Activated CD4-positive, alpha-beta T cell treated with anti-CD3 and anti-CD28 coated beads, Interleukin-2, amount 10 ng/mL, durations not matched to agents 24 days and 14 days (primary cell): ENCODE data around the gene NOP9. TPM values are rescaled to one million over a fixed set of nuclear protein-coding genes. Genes with fewer than 3 reads are reported as not detected.

Experiments used
- DNase-seq: peaks from one replicate; pipeline ENCODE4 v3.0.0; 2022
- H3K27ac Mint-ChIP-seq: one replicate; pipeline ENCODE4 v1.8.0; 2022; ENCODE audit warnings: mild to moderate bottlenecking, mixed read lengths
- H3K27me3 Mint-ChIP-seq: one replicate; pipeline ENCODE4 v1.8.0; 2022; ENCODE audit warnings: mixed read lengths
- H3K36me3 Mint-ChIP-seq: one replicate; pipeline ENCODE4 v1.8.0; 2022; ENCODE audit warnings: low read depth, mild to moderate bottlenecking, mixed read lengths
- H3K4me1 Mint-ChIP-seq: one replicate; pipeline ENCODE4 v1.8.0; 2021; ENCODE audit warnings: mixed read lengths
- H3K4me3 Mint-ChIP-seq: one replicate; pipeline ENCODE4 v1.8.0; 2022; ENCODE audit warnings: mild to moderate bottlenecking, moderate library complexity, mixed read lengths
- H3K9me3 Mint-ChIP-seq: one replicate; pipeline ENCODE4 v1.8.0; 2021; ENCODE audit warnings: mixed read lengths
- intact Hi-C: fragments of 100-400 bp; cut with micrococcal nuclease; formaldehyde crosslinking; loops from one replicate; pipeline ENCODE4 v1.15.1; 2023
- total RNA-seq: library from RNA; stranded (reverse); gene quantifications from 2 replicates; pipeline ENCODE4 v1.2.3, GENCODE V29; 2022

Gene NOP9
- total RNA-seq, 1 donor from 2014 or later = 48.3 TPM

DNA sequence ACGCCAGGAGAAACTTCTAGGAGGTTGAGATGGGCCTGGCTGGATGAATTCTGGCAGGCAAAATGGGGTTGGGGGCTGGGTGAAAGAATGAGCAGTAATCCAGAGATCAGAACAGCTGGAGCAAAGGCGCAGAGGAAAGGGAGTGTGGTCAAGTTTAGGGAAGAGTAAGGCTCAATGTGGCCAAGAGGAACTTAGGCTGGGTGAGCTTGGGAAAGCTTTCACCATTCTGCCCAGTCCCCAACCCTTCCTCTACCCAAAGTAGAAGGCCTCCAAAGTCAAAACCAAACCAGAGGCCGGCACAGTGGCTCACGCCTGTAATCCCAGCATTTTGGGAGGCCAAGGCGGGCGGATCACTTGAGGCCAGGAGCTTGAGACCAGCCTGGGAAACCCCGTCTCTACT lies 18.0 kb upstream of the NOP9 start:
- Mint-ChIP-seq H3K4me1 (peaks cover 24% of the 10 kb centered on the region), H3K36me3 (peaks cover 2% of the 10 kb centered on the region), H3K27ac (no peak overlapping the region)

GRCh38 chr14:24282736-24283135 lies 16.9 kb upstream of the NOP9 start:
- peaks cover 13% of the 10 kb centered on the region for H3K27me3 Mint-ChIP-seq
- intact Hi-C loops = no loop called here

More for the DNA sequence above, 18.0 kb upstream of the NOP9 start:
- DNase-seq = no peak
- intact Hi-C loops = no loop called here
- Mint-ChIP-seq H3K27me3 (peaks cover 9% of the 10 kb centered on the region), H3K9me3 (no peaks in the 10 kb centered on the region), H3K4me3 (no peak overlapping the region)

GRCh38 chr14:24283796-24284460 lies 15.7 kb upstream of the NOP9 start:
- no peak overlapping the region for H3K27ac Mint-ChIP-seq
- H3K9me3 Mint-ChIP-seq = no peaks in the 10 kb centered on the region
- peaks cover 18% of the 10 kb centered on the region for H3K4me1 Mint-ChIP-seq
- H3K4me3 Mint-ChIP-seq = no peak overlapping the region
- intact Hi-C loops = no loop called here
- H3K27me3 Mint-ChIP-seq = peaks cover 16% of the 10 kb centered on the region
- H3K36me3 Mint-ChIP-seq = peaks cover 2% of the 10 kb centered on the region
- no peak for DNase-seq

More at GRCh38 chr14:24282736-24283135, 16.9 kb upstream of the NOP9 start:
- Mint-ChIP-seq H3K27ac (no peak overlapping the region), H3K4me1 (peaks cover 24% of the 10 kb centered on the region), H3K9me3 (no peaks in the 10 kb centered on the region), H3K4me3 (no peak overlapping the region), H3K36me3 (peaks cover 2% of the 10 kb centered on the region)
- no peak for DNase-seq

DNA sequence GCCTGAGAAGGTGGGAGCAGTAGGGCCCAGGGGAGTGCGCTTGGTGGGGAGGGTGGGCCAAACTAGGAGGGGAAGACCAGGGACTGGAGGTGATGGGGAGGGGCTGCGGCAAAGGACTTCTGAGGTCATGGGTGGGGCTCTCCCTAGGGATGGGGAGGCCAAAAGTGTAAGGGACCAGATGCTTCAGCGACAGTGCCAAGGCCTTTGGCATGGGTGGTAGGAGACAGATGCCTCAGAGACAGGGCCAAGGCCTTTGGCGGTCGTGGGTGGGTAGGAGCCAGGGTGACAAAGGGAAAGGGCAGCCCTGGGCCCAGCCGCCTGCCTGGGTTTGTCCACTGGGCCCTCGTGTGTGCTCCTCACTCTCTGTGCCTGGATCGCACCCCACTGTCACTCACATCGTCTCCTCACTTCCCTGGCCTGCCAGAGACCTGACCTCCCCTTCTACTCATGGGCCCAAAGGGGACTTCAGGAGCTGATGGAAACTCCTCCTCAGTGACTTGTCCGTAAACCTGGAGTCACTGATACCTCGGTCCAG lies 15.1 kb upstream of the NOP9 start:
- H3K4me3 Mint-ChIP-seq = no peak overlapping the region
- no peaks in the 10 kb centered on the region for H3K9me3 Mint-ChIP-seq
- intact Hi-C loops = no loop called here
- peaks cover 16% of the 10 kb centered on the region for H3K27me3 Mint-ChIP-seq
- DNase-seq = no peak
- H3K27ac Mint-ChIP-seq = no peak overlapping the region
- peaks cover 15% of the 10 kb centered on the region for H3K4me1 Mint-ChIP-seq
- peaks cover 3% of the 10 kb centered on the region for H3K36me3 Mint-ChIP-seq

DNA sequence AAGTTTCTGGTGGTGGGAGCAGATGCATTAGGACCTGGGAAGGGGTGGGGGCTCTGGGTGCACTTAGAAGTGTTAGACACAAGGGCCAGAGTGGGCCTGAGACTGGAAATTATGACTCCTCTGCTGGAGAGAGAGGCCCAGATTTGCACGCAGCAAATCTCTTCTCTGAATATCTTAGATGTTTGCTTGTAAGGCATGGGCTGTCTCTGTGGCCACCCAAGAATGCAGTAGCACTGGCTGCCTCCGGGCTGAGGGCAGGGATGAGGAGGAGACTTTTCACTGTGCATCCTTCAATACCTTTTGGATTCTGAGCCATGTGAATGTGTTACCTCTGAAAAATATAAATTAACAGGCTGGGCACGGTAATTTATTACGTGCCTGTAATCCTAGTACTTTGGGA lies 14.3 kb upstream of the NOP9 start:
- intact Hi-C loops = no loop called here
- H3K27ac Mint-ChIP-seq = no peak overlapping the region
- H3K4me1 Mint-ChIP-seq = peaks cover 16% of the 10 kb centered on the region
- H3K27me3 Mint-ChIP-seq = peaks cover 16% of the 10 kb centered on the region
- no peaks in the 10 kb centered on the region for H3K9me3 Mint-ChIP-seq
- H3K4me3 Mint-ChIP-seq = no peak overlapping the region
- DNase-seq = no peak
- peaks cover 11% of the 10 kb centered on the region for H3K36me3 Mint-ChIP-seq

- H3K36me3 Mint-ChIP-seq = peaks cover 23% of the 10 kb centered on the region
- no peaks in the 10 kb centered on the region for H3K9me3 Mint-ChIP-seq
- peaks cover 22% of the 10 kb centered on the region for H3K4me1 Mint-ChIP-seq
- H3K4me3 Mint-ChIP-seq = no peak overlapping the region
- intact Hi-C loops = no loop called here
- H3K27ac Mint-ChIP-seq = no peak overlapping the region
- H3K27me3 Mint-ChIP-seq = peaks cover 16% of the 10 kb centered on the region
- DNase-seq = no peak
Observed at GRCh38 chr14:24286996-24287395, 12.7 kb upstream of the NOP9 start.

DNA sequence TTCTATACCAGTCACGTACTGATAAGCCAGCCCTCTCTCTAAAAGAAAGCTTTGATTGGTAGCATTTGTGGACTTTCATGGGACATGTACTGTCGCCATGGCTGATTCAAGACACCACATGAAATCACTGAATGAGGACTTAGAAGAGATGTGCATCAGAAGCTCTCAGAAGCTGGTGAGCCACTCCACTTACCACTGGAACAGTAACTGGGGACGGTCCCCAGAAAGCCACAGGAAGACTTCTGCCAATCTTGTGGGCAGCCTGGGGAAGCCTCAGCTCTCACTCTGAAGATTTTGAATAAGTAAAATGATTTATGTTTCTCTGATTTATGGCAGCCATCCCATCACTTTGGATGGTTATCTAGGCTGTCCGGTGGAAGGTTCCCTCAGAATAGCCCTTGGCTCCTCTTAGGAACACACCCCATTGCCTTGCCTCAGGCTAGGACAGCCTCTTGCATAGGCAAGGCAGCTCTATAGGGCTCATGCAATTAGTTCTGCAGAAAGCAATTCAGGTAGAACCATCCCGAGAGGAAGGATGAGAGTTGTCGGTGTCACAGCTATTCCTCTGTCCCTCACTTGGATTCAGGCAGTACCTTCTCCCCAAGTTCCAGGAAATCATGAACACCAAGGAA lies 9.9 kb upstream of the NOP9 start:
- Mint-ChIP-seq H3K27me3 (peaks cover 19% of the 10 kb centered on the region), H3K4me3 (no peak overlapping the region), H3K36me3 (peaks cover 33% of the 10 kb centered on the region), H3K4me1 (peaks cover 22% of the 10 kb centered on the region), H3K27ac (no peak overlapping the region), H3K9me3 (no peaks in the 10 kb centered on the region)
- intact Hi-C loops = loop anchor here (1.0 to 2.0 kb wide), 2 partner anchors 15 to 43 kb away; no protein-coding TSS in a partner anchor
- DNase-seq = peak; percentile 79

GRCh38 chr14:24290746-24291145 lies 8.9 kb upstream of the NOP9 start:
- DNase-seq = no peak
- H3K4me1 Mint-ChIP-seq = peaks cover 22% of the 10 kb centered on the region
- intact Hi-C loops = no loop called here
- H3K27me3 Mint-ChIP-seq = peaks cover 15% of the 10 kb centered on the region
- no peaks in the 10 kb centered on the region for H3K9me3 Mint-ChIP-seq
- H3K4me3 Mint-ChIP-seq = no peak overlapping the region
- no peak overlapping the region for H3K27ac Mint-ChIP-seq
- peaks cover 35% of the 10 kb centered on the region for H3K36me3 Mint-ChIP-seq

DNA sequence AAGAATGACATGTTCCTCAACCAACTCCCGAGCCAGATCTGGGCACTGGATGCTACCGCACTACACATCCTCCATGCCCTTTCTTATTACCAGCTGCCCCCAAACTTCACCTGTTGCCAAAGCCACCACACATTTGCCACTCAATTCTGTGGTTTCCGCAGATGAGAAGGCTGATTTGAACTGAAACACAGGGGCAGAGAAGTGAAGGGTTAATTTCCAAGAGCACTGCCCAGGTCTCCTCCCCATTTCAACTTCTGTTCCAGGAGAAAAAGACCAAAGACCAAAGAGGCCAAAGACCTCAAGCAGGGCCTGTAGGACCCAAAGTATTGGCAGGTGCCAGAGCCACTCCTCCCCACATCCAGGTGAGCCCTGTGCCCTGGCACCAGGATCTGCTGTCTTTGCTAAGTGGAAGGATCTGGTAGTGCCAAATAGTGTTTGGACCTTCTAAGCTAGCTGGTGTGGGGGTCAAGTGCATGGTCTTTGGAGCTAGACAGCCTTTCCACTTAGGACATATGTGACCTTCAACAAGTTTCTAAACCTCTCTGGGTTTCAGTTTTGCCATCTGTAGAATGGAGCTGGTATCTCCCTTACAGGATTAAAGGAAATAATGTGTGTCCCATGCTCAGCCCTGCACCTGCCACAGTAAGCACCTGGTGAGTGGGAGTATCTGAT lies 8.1 kb upstream of the NOP9 start:
- Mint-ChIP-seq H3K27me3 (peaks cover 10% of the 10 kb centered on the region), H3K27ac (no peak overlapping the region), H3K4me3 (no peak overlapping the region), H3K36me3 (peaks cover 42% of the 10 kb centered on the region), H3K9me3 (no peaks in the 10 kb centered on the region), H3K4me1 (peaks cover 28% of the 10 kb centered on the region)
- intact Hi-C loops = no loop called here
- DNase-seq = no peak

DNA sequence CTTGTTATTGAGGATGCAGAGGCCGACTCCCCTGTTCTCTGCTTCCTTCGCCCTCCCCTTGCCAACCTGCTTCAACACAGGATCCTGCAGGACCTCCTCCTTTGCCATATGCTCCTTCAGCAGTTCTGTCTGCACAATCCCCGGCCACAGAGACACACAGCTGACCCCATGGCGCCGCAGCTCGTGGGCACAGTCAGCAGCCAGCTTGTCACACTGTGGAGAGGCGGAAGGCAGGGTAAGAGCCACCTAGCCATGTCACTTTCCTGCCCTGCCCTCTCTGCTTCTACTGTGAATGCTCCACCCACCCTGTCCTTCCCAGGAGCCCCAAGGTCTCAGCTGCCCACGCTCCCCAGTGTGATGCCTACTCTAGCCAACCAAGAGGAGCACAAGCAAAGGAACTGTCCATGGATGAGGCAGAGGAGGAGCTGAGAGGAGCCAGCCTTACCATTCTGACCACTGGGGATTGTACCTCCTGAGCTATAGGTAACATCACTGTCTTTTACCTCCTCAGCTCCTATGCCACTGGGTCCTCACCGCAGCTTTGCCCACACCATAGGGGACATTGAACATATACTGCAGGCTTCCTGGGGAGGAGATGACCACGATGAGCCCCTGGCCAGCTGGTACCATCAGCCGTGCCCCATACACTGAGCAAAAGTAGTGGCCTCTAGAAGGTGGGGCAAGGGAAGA lies 7.4 kb upstream of the NOP9 start:
- Mint-ChIP-seq H3K4me1 (peaks cover 35% of the 10 kb centered on the region), H3K9me3 (no peaks in the 10 kb centered on the region), H3K4me3 (no peak overlapping the region), H3K36me3 (peaks cover 44% of the 10 kb centered on the region), H3K27ac (no peak overlapping the region), H3K27me3 (peaks cover 10% of the 10 kb centered on the region)
- DNase-seq = no peak
- intact Hi-C loops = no loop called here

DNA sequence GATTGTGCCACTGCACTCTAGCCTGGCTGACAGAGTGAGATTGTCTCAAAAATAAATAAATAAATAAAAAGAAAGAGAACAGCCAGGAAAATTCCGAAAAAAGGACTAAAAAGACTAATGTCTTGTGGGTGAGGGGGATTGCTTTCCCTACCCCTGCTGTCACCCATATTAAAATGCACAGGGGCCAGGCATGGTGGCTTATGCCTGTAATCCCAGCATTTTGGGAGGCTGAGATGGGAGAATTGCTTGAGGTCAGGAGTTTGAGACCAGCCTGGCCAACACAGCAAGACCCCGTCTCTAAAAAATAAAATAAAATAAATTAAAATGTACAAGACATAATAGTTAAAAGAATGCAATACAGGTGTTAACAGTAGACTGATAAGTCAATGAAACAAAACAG lies 6.1 kb upstream of the NOP9 start:
- Mint-ChIP-seq H3K27me3 (peaks cover 2% of the 10 kb centered on the region), H3K9me3 (no peaks in the 10 kb centered on the region), H3K27ac (no peak overlapping the region), H3K4me1 (peaks cover 35% of the 10 kb centered on the region), H3K4me3 (no peak overlapping the region), H3K36me3 (peaks cover 43% of the 10 kb centered on the region)
- intact Hi-C loops = no loop called here
- DNase-seq = no peak

- H3K27me3 Mint-ChIP-seq = peaks cover 2% of the 10 kb centered on the region
- H3K4me3 Mint-ChIP-seq = peak overlapping the region; percentile 16
- peaks cover 36% of the 10 kb centered on the region for H3K4me1 Mint-ChIP-seq
- peaks cover 28% of the 10 kb centered on the region for H3K36me3 Mint-ChIP-seq
- H3K9me3 Mint-ChIP-seq = no peaks in the 10 kb centered on the region
- peak overlapping the region; percentile 83 for H3K27ac Mint-ChIP-seq
- DNase-seq = peak; percentile 91
- intact Hi-C loops = loop anchor here (1.0 to 2.0 kb wide), 3 partner anchors 22 to 80 kb away; partner anchors contain the start of gene MDP1
Observed at GRCh38 chr14:24296341-24297157, 3.1 kb upstream of the NOP9 start.
